ENCODE measurements around the gene TREML4. TPM values are rescaled to one million over a fixed set of nuclear protein-coding genes. Genes with fewer than 3 reads are reported as not detected.

Gene TREML4
- total RNA-seq, 1 experiment from 2014 or later: not detected

- Histone ChIP-seq H3K4me2 (ENCODE audit: low read length) (no peak overlapping the region), H3K36me3 (ENCODE audit: control insufficient read depth in 1 of 2, insufficient read depth in 2 of 2, low read length in 2 of 2) (no peaks in the 10 kb centered on the region), H3K79me2 (ENCODE audit: insufficient read depth, low read length) (no peaks in the 10 kb centered on the region), H3K27me3 (ENCODE audit: insufficient read depth, low read length) (0 out of 2 replicates have a peak, but pooled peaks cover 5% of the 10 kb centered on the region), H3K9me2 (ENCODE audit: insufficient read depth) (no peaks in the 10 kb centered on the region), H4K20me1 (ENCODE audit: insufficient read depth) (no peaks in the 10 kb centered on the region), H3K9ac (ENCODE audit: low read length) (no peak overlapping the region), H3K27ac (ENCODE audit: low read depth, low read length) (no peak overlapping the region), H2AFZ (ENCODE audit: low read depth, low read length, poor library complexity, severe bottlenecking) (no peak overlapping the region), H3K4me1 (ENCODE audit: control insufficient read depth in 1 of 2, insufficient read depth in 2 of 2, low read length in 2 of 2) (no peaks in the 10 kb centered on the region), H3K9me3 (ENCODE audit: control insufficient read depth in 1 of 2, insufficient read depth in 1 of 2, low read depth in 1 of 2, low read length in 2 of 2) (no peaks in the 10 kb centered on the region), H3K4me3 (replicated peaks in 1 of 2; ENCODE audit: low read depth in 1 of 2, low read length in 2 of 2) (no peak overlapping the region)
- intact Hi-C loops (cut with micrococcal nuclease): no loop called here
- ChIA-PET CTCF (no interaction called here), POLR2A (no interaction called here), RAD21 (ENCODE audit: low non-redundant PET in 1 of 2, low total read pairs in 2 of 2, uncharacterized antibody in 2 of 2, unreplicated experiment in 2 of 2) (no interaction called here)
- BruUV-seq (replicated peaks): no TSS peak
- no peak for TF ChIP-seq MAX (IDR thresholded peaks at IDR 0.05)
- TF ChIP-seq CEBPB (IDR thresholded peaks at IDR 0.05; ENCODE audit: low read depth): no peak
- TF ChIP-seq ZFX (IDR thresholded peaks at IDR 0.05): no peak
- TF ChIP-seq EGR1 (IDR thresholded peaks at IDR 0.05; ENCODE audit: low read depth): no peak
- no peak for TF ChIP-seq CTCF (IDR thresholded peaks at IDR 0.05 in 2 of 3, conservative IDR thresholded peaks at IDR 0.05 in 1 of 3; ENCODE audit: borderline replicate concordance in 1 of 3, insufficient read depth in 1 of 3, low read depth in 2 of 3, low read length in 2 of 3)
- TF ChIP-seq REST (IDR thresholded peaks at IDR 0.05; ENCODE audit: low read depth): no peak
- no peak for TF ChIP-seq ELF1 (IDR thresholded peaks at IDR 0.05; ENCODE audit: borderline replicate concordance, low read depth)
- TF ChIP-seq ZNF274 (IDR thresholded peaks at IDR 0.05; ENCODE audit: low read depth, low read length): no peak
- TF ChIP-seq EZH2phosphoT487 (IDR thresholded peaks at IDR 0.05; ENCODE audit: borderline replicate concordance): no peak
- no peak for TF ChIP-seq RAD21 (IDR thresholded peaks at IDR 0.05; ENCODE audit: low read depth)
- TF ChIP-seq JUND (IDR thresholded peaks at IDR 0.05): no peak
- DNase-seq (ENCODE audit: low read depth, low spot score): no peak
- ATAC-seq: no peak
These were observed 24.0 kb upstream of the TREML4 start for GRCh38 chr6:41204156-41204555.
